ENCODE measurements around the gene MUC5AC. TPM values are rescaled to one million over a fixed set of nuclear protein-coding genes. Genes with fewer than 3 reads are reported as not detected.

Gene MUC5AC
- total RNA-seq, 4 donors from 2014 or later: not detected

DNA sequence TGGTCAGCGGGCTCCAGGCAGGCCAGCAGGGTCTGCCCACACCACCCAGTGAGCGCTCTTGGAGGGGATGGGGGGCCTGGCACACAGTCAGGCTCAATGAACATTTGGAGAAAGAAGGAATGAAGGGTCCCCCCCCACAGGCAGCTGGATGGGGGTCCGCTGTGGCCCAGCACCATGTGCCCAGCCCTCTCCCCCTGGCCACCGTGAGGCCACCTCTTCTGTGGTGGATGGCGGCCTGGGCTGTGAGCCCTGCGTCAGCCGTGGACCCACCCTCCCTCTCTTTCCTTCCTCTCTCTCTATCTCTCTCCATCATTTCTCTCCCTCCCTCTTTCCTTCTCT, 35.1 kb upstream of the MUC5AC start:
- Histone ChIP-seq H3K27me3 (peaks cover 8 to 24% (median 12%) of the 10 kb centered on the region in 3 donors), H3K27ac (no peak overlapping the region), H3K4me1 (no peaks in the 10 kb centered on the region), H3K4me3 (no peak overlapping the region), H3K9me3 (no peaks in the 10 kb centered on the region), H3K36me3 (no peaks in the 10 kb centered on the region)
- DNase-seq: no peak
- intact Hi-C loops (cut with DNase I; ENCODE audit: low total_unique reads) (no loop called here), in situ Hi-C loops (cut with MboI; ENCODE audit: low sequenced_read_pairs in 4 of 4) (no loop called here)
- ATAC-seq: no peak
- TF ChIP-seq POLR2A (IDR thresholded peaks at IDR 0.05): no peak
- TF ChIP-seq, protein P1, sequence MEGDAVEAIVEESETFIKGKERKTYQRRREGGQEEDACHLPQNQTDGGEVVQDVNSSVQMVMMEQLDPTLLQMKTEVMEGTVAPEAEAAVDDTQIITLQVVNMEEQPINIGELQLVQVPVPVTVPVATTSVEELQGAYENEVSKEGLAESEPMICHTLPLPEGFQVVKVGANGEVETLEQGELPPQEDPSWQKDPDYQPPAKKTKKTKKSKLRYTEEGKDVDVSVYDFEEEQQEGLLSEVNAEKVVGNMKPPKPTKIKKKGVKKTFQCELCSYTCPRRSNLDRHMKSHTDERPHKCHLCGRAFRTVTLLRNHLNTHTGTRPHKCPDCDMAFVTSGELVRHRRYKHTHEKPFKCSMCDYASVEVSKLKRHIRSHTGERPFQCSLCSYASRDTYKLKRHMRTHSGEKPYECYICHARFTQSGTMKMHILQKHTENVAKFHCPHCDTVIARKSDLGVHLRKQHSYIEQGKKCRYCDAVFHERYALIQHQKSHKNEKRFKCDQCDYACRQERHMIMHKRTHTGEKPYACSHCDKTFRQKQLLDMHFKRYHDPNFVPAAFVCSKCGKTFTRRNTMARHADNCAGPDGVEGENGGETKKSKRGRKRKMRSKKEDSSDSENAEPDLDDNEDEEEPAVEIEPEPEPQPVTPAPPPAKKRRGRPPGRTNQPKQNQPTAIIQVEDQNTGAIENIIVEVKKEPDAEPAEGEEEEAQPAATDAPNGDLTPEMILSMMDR (IDR thresholded peaks at IDR 0.05 in 4 of 5, conservative IDR thresholded peaks at IDR 0.05 in 1 of 5): no peak

DNA sequence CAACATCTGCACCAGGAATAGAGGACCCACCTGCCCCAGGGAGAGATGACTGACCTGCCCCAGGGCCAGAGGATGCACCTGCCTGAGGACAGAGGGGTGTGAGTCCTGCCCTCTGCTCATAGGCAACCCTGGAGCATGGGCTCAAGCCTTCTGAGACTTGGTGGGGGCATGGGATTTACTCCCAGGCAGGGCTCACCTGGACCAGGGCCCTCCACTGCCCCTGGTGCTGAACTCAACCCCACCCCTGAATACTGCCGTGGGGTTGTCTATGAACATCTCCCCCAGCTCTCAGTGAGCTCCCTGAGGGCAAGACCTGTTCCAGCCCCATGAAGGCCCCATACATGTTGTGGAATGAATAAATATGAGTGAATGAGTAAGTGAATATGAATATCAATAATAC, 33.8 kb upstream of the MUC5AC start:
- Histone ChIP-seq H3K4me1 (no peaks in the 10 kb centered on the region), H3K9me3 (no peaks in the 10 kb centered on the region), H3K4me3 (no peak overlapping the region), H3K27ac (no peak overlapping the region), H3K36me3 (no peaks in the 10 kb centered on the region), H3K27me3 (peaks cover 8 to 24% (median 12%) of the 10 kb centered on the region in 3 donors)
- TF ChIP-seq, protein P1 (IDR thresholded peaks at IDR 0.05 in 4 of 5, conservative IDR thresholded peaks at IDR 0.05 in 1 of 5): no peak
- no peak for TF ChIP-seq POLR2A (IDR thresholded peaks at IDR 0.05)
- intact Hi-C loops (cut with DNase I; ENCODE audit: low total_unique reads) (no loop called here), in situ Hi-C loops (cut with MboI; ENCODE audit: low sequenced_read_pairs in 4 of 4) (no loop called here)
- ATAC-seq (no peak), DNase-seq (no peak)

DNA sequence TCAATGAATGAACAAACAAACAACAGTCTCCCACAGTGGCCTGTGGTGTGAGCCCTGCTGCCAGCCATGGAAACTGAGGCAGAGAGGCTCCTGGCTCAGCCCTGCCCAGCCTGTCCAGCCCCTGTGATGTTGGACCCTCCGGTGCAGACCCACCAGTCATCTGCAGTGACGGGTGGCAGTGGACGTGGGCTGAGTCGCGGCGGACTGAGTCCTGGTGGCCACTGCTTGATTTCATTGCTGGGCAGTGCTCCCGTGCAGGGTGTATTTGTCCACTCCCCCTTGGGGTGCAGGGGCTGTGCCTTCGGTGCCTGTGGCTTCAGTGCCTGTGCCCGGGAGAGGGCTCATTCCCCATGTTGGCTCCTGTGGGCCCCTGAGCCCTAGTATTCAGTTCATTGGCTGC, 31.9 kb upstream of the MUC5AC start:
- no peaks in the 10 kb centered on the region for H3K9me3 ChIP-seq
- no peaks in the 10 kb centered on the region for H3K36me3 ChIP-seq
- TF ChIP-seq, protein P1 (IDR thresholded peaks at IDR 0.05 in 4 of 5, conservative IDR thresholded peaks at IDR 0.05 in 1 of 5): no peak
- TF ChIP-seq POLR2A (IDR thresholded peaks at IDR 0.05): no peak
- no peaks in the 10 kb centered on the region for H3K4me1 ChIP-seq
- DNase-seq: no peak
- H3K27me3 ChIP-seq: peaks cover 4 to 12% (median 8%) of the 10 kb centered on the region in 3 donors
- H3K4me3 ChIP-seq: no peak overlapping the region
- in situ Hi-C loops (cut with MboI; ENCODE audit: low sequenced_read_pairs in 4 of 4) (no loop called here), intact Hi-C loops (cut with DNase I; ENCODE audit: low total_unique reads) (no loop called here)
- H3K27ac ChIP-seq: no peak overlapping the region
- ATAC-seq: no peak

DNA sequence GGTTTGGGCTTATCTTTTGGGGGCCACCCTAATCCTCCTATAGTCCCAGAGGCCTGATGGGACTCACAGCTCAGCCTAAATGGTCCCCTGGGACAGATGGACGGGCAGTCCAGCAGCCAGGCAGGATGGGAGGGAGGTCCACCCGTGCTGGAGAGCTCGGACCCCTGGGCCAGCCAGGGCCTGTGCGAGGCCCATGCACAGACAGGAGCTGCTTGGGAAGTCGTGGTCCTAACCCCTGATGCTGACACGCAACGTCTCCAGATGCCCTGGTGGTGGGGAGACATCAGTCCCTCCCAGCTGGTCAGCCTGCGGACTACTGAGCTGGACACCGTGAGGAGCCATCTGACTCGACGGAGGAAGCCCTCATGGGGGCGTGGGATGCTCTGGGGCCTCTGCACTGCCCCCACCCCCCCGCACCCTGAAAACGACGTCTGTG, 31.2 kb upstream of the MUC5AC start:
- Histone ChIP-seq H3K27me3 (peaks cover 2 to 14% (median 8%) of the 10 kb centered on the region in 3 donors), H3K9me3 (no peaks in the 10 kb centered on the region), H3K27ac (no peak overlapping the region), H3K4me1 (no peaks in the 10 kb centered on the region), H3K4me3 (no peak overlapping the region), H3K36me3 (no peaks in the 10 kb centered on the region)
- TF ChIP-seq POLR2A (IDR thresholded peaks at IDR 0.05): no peak
- TF ChIP-seq, protein P1 (IDR thresholded peaks at IDR 0.05 in 4 of 5, conservative IDR thresholded peaks at IDR 0.05 in 1 of 5): no peak
- intact Hi-C loops (cut with DNase I; ENCODE audit: low total_unique reads) (no loop called here), in situ Hi-C loops (cut with MboI; ENCODE audit: low sequenced_read_pairs in 4 of 4) (no loop called here)
- ATAC-seq: no peak
- no peak for DNase-seq

Measured in gastrocnemius medialis (tissue), 4 donors.